Osteoblast (primary cell): Measurements from ENCODE around the gene TBXAS1. TPM values are rescaled to one million over a fixed set of nuclear protein-coding genes. Genes with fewer than 3 reads are reported as not detected.
"Not testable (repeated sequence)": the region's sequence is repeated elsewhere in the genome, so short reads cannot be mapped to it uniquely, and the experiment has no call there.

ENCODE experiments used
- DNase-seq: peaks from one replicate; pipeline ENCODE4 v3.0.0; 2011; ENCODE audit warnings: low spot score, mixed read lengths; ENCODE audit not compliant: insufficient read length; ENCODE audit errors: missing footprints
- H2AFZ ChIP-seq: 2 replicates; pipeline ENCODE4 v1.6.0; 2011; ENCODE audit warnings: mild to moderate bottlenecking, low read length
- H3K27ac ChIP-seq: 2 replicates; pipeline ENCODE4 v1.5.1; 2011; ENCODE audit warnings: mild to moderate bottlenecking, low read depth, low read length, moderate library complexity
- H3K27me3 ChIP-seq: 2 replicates; pipeline ENCODE4 v1.6.0; 2012; ENCODE audit warnings: mild to moderate bottlenecking, control low read depth, inconsistent platforms, low read length, moderate library complexity; ENCODE audit not compliant: insufficient read depth
- H3K36me3 ChIP-seq: 2 replicates; pipeline ENCODE4 v1.5.1; 2011; ENCODE audit warnings: mild to moderate bottlenecking, low read length, control low read depth, moderate library complexity; ENCODE audit not compliant: insufficient read depth
- H3K4me1 ChIP-seq: 2 replicates; pipeline ENCODE4 v1.5.1; 2011; ENCODE audit warnings: mild to moderate bottlenecking, low read length, control low read depth, moderate library complexity; ENCODE audit not compliant: insufficient read depth
- H3K4me2 ChIP-seq: 2 replicates; pipeline ENCODE4 v1.6.0; 2011; ENCODE audit warnings: mild to moderate bottlenecking, low read length; ENCODE audit not compliant: insufficient read depth
- H3K4me3 ChIP-seq: fragments of 200-600 bp; sonication (generic); 3 replicates; pipeline ENCODE4 v1.5.1; 2012; ENCODE audit warnings: mild to moderate bottlenecking, low read length, inconsistent platforms; ENCODE audit not compliant: insufficient read depth
- H3K79me2 ChIP-seq: 2 replicates; pipeline ENCODE4 v1.6.0; 2012; ENCODE audit warnings: mild to moderate bottlenecking, low read length, control low read depth, inconsistent platforms; ENCODE audit not compliant: insufficient read depth
- H3K9me3 ChIP-seq: 2 replicates; pipeline ENCODE4 v1.5.1; 2011; ENCODE audit warnings: low read depth, low read length, control low read depth
- H4K20me1 ChIP-seq: 2 replicates; pipeline ENCODE4 v1.6.0; 2012; ENCODE audit warnings: mild to moderate bottlenecking, low read length, control low read depth; ENCODE audit not compliant: insufficient read depth
- CTCF ChIP-seq: IDR thresholded peaks from 2 replicates; pipeline ENCODE4 v1.5.1; 2011; ENCODE audit warnings: mild to moderate bottlenecking, low read depth, low read length, moderate library complexity; ENCODE audit errors: extremely low read depth
- total RNA-seq: library from RNA; depleted of rRNA; stranded (reverse); fragments of >200 nt; gene quantifications from 2 replicates; pipeline ENCODE4 v1.2.3, GENCODE V29; 2012

The TBXAS1 gene
- total RNA-seq, 1 donor = 0.72 TPM

- no peaks in the 10 kb centered on the region for H4K20me1 ChIP-seq
- no peaks in the 10 kb centered on the region for H3K9me3 ChIP-seq
- TF ChIP-seq CTCF = no peak
- no peak for DNase-seq
- H2AFZ ChIP-seq = peak overlapping the region; percentile 28
- no peaks in the 10 kb centered on the region for H3K27me3 ChIP-seq
- H3K4me2 ChIP-seq = peak overlapping the region; percentile 23
- H3K36me3 ChIP-seq = no peaks in the 10 kb centered on the region
- no peak overlapping the region for H3K27ac ChIP-seq
- no peaks in the 10 kb centered on the region for H3K79me2 ChIP-seq
- H3K4me1 ChIP-seq = peaks cover 10% of the 10 kb centered on the region
- H3K4me3 ChIP-seq = no peak overlapping the region
Measured at GRCh38 chr7:139829775-139830117, 682 bp downstream of the TBXAS1 start.

- Histone ChIP-seq H3K4me3 (no peak overlapping the region), H3K79me2 (no peaks in the 10 kb centered on the region), H3K27me3 (no peaks in the 10 kb centered on the region), H4K20me1 (no peaks in the 10 kb centered on the region), H3K36me3 (no peaks in the 10 kb centered on the region), H3K27ac (no peak overlapping the region), H3K4me2 (no peak overlapping the region), H3K9me3 (no peaks in the 10 kb centered on the region), H3K4me1 (peaks cover 10% of the 10 kb centered on the region), H2AFZ (no peak overlapping the region)
- no peak for TF ChIP-seq CTCF
- DNase-seq = no peak
Measured at GRCh38 chr7:139830292-139830691, 1.2 kb downstream of the TBXAS1 start.

- Histone ChIP-seq H3K79me2 (no peaks in the 10 kb centered on the region), H3K4me3 (no peak overlapping the region), H4K20me1 (no peaks in the 10 kb centered on the region), H3K4me1 (peaks cover 3% of the 10 kb centered on the region), H3K4me2 (no peak overlapping the region), H3K27me3 (no peaks in the 10 kb centered on the region), H2AFZ (no peak overlapping the region), H3K9me3 (no peaks in the 10 kb centered on the region), H3K27ac (no peak overlapping the region), H3K36me3 (no peaks in the 10 kb centered on the region)
- DNase-seq = no peak
- TF ChIP-seq CTCF = no peak
Measured at GRCh38 chr7:139830782-139831501, 1.9 kb downstream of the TBXAS1 start.

- H3K4me2 ChIP-seq, H4K20me1 ChIP-seq, H3K27ac ChIP-seq, H3K9me3 ChIP-seq, H3K4me3 ChIP-seq, H2AFZ ChIP-seq, H3K36me3 ChIP-seq, H3K27me3 ChIP-seq, DNase-seq, H3K79me2 ChIP-seq, H3K4me1 ChIP-seq: not testable (repeated sequence)
Measured at GRCh38 chr7:139835848-139836247, 6.8 kb downstream of the TBXAS1 start.

GRCh38 chr7:139837291-139837690 lies 8.2 kb downstream of the TBXAS1 start:
- not testable (repeated sequence) for H3K27ac ChIP-seq, H3K79me2 ChIP-seq, H3K9me3 ChIP-seq, H3K27me3 ChIP-seq, H4K20me1 ChIP-seq, H3K4me1 ChIP-seq, H3K4me3 ChIP-seq, H3K4me2 ChIP-seq, H3K36me3 ChIP-seq, H2AFZ ChIP-seq, DNase-seq
